Endothelial cell of umbilical vein (primary cell): ENCODE measurements around the gene ZNF415. TPM values are rescaled to one million over a fixed set of nuclear protein-coding genes. Genes with fewer than 3 reads are reported as not detected.

Source experiments
- BruUV-seq: library from RNA; stranded (reverse); fragments of 400-500 nt; replicated peaks from 2 replicates; lab custom pipeline; 2021; lab: Mats Ljungman, UMichigan
- CTCF ChIA-PET: fragments of 300-600, 350-600 bp; sonication (Branson Sonifier 250); formaldehyde crosslinking; loops from one replicate; lab custom pipeline; 2021; ENCODE audit warnings: antibody characterized with exemption, inconsistent platforms; lab: Charles Lee
- POLR2A ChIA-PET: fragments of 300-600, 350-600 bp; sonication (Branson Sonifier 250); formaldehyde crosslinking; loops from one replicate; lab custom pipeline; 2021; ENCODE audit warnings: antibody characterized with exemption, inconsistent platforms; lab: Charles Lee
- DNase-seq: peaks from one replicate; pipeline ENCODE4 v3.0.0-alpha.2; 2011; ENCODE audit warnings: low read depth, low spot score
- FAIRE-seq: peaks from 2 replicates; lab custom pipeline; 2011; peaks lifted over from hg19 to GRCh38; lab: Jason Lieb, UNC
- H2AFZ ChIP-seq: 2 replicates; pipeline ENCODE4 v1.6.0; 2012; ENCODE audit warnings: low read depth, low read length, control low read depth, inconsistent platforms
- H3K27ac ChIP-seq: 2 replicates; pipeline ENCODE4 v1.5.1; 2011; ENCODE audit warnings: low read depth, mild to moderate bottlenecking, control low read depth, low read length, moderate library complexity; ENCODE audit not compliant: insufficient read depth
- H3K27me3 ChIP-seq, 2 experiments: 2 replicates each; pipeline versions ENCODE4 v1.6.0 to v1.6.1; 2011; ENCODE audit warnings: low read length in 2 of 2, mixed read lengths in 1 of 2; ENCODE audit not compliant: control insufficient read depth in 2 of 2, insufficient read depth in 2 of 2
- H3K36me3 ChIP-seq, 2 experiments: 2 replicates in 1 of 2; 3 replicates in 1 of 2; pipeline ENCODE4 v1.5.1; 2011; ENCODE audit warnings: low read length in 2 of 2, mild to moderate bottlenecking in 1 of 2, moderate library complexity in 1 of 2; ENCODE audit not compliant: control insufficient read depth in 2 of 2, insufficient read depth in 2 of 2; ENCODE audit errors: extremely low read depth in 1 of 2
- H3K4me1 ChIP-seq: 3 replicates; pipeline ENCODE4 v1.5.1; 2011; ENCODE audit warnings: mild to moderate bottlenecking, low read length; ENCODE audit not compliant: control insufficient read depth, insufficient read depth; ENCODE audit errors: extremely low read depth
- H3K4me2 ChIP-seq: 2 replicates; pipeline ENCODE4 v1.6.1; 2011; ENCODE audit warnings: low read length, control low read depth, mixed read lengths; ENCODE audit not compliant: insufficient read depth
- H3K4me3 ChIP-seq, 3 experiments: fragments of 200-600 bp in 1 of 3; sonication (generic), shearing (Covaris generic) in 1 of 3; replicated peaks in 1 of 3; 2 replicates each; pipeline ENCODE4 v1.5.1; 2011 to 2016; ENCODE audit warnings: control low read depth in 3 of 3, low read length in 3 of 3, mild to moderate bottlenecking in 2 of 3, inconsistent platforms in 1 of 3, low read depth in 1 of 3, moderate library complexity in 1 of 3; ENCODE audit not compliant: insufficient read depth in 1 of 3
- H3K79me2 ChIP-seq: 2 replicates; pipeline ENCODE4 v1.6.0; 2012; ENCODE audit warnings: low read length, inconsistent platforms; ENCODE audit not compliant: control insufficient read depth, insufficient read depth
- H3K9ac ChIP-seq: replicated peaks from 2 replicates; pipeline ENCODE3; 2011; ENCODE audit warnings: low read length, control low read depth; ENCODE audit not compliant: insufficient read depth; ENCODE audit errors: extremely low read depth
- H3K9me1 ChIP-seq: replicated peaks from 3 replicates; pipeline ENCODE4 v1.6.0; 2011; ENCODE audit warnings: mild to moderate bottlenecking, low read length; ENCODE audit not compliant: control insufficient read depth, insufficient read depth; ENCODE audit errors: extremely low read depth
- H3K9me3 ChIP-seq: replicated peaks from 2 replicates; pipeline ENCODE4 v1.5.1; 2012; ENCODE audit warnings: low read length, inconsistent platforms; ENCODE audit not compliant: control insufficient read depth, insufficient read depth
- H4K20me1 ChIP-seq: replicated peaks from 2 replicates; pipeline ENCODE3; 2011; ENCODE audit warnings: mild to moderate bottlenecking, low read length; ENCODE audit not compliant: control insufficient read depth, insufficient read depth; ENCODE audit errors: extremely low read depth
- EZH2 ChIP-seq: IDR thresholded peaks from 2 replicates; pipeline ENCODE4 v1.6.1; 2012; ENCODE audit warnings: borderline replicate concordance, low read depth, mild to moderate bottlenecking, moderate library complexity, low read length, inconsistent platforms; ENCODE audit not compliant: severe bottlenecking
- FOS ChIP-seq: IDR thresholded peaks from 2 replicates; pipeline ENCODE4 v1.6.1; 2011; ENCODE audit warnings: mild to moderate bottlenecking, low read length, moderate library complexity, borderline replicate concordance; ENCODE audit not compliant: insufficient read depth
- GATA2 ChIP-seq: IDR thresholded peaks from 2 replicates; pipeline ENCODE4 v1.7.0; 2011; ENCODE audit warnings: low read depth, mild to moderate bottlenecking, moderate library complexity, mixed read lengths, low read length; ENCODE audit not compliant: insufficient read length, insufficient read depth
- JUN ChIP-seq: IDR thresholded peaks from 2 replicates; pipeline ENCODE4 v1.6.1; 2011; ENCODE audit warnings: borderline replicate concordance, low read depth; ENCODE audit not compliant: insufficient read length, insufficient read depth
- MAX ChIP-seq: IDR thresholded peaks from 2 replicates; pipeline ENCODE4 v1.6.1; 2011; ENCODE audit not compliant: insufficient read depth, insufficient read length
- MYC ChIP-seq: IDR thresholded peaks from one replicate; pipeline ENCODE4 v1.6.1; 2011; ENCODE audit warnings: mild to moderate bottlenecking, low read depth, low read length
- POLR2A ChIP-seq: IDR thresholded peaks from 2 replicates; pipeline ENCODE4 v1.6.1; 2012; ENCODE audit warnings: low read depth, mild to moderate bottlenecking, control low read depth, low read length
- POLR2AphosphoS5 ChIP-seq: IDR thresholded peaks from 2 replicates; pipeline ENCODE4 v1.6.1; 2012; ENCODE audit warnings: low read depth, mild to moderate bottlenecking, control low read depth, low read length, moderate library complexity; ENCODE audit not compliant: insufficient read depth
- dilution Hi-C: fragments of 300-500 bp; cut with MboI; formaldehyde crosslinking; loops from one replicate; pipeline ENCODE4 v1.15.0; 2019; ENCODE audit warnings: low sequenced_read_pairs; ENCODE audit not compliant: extremely low pct_ligation_motif_present
- intact Hi-C: fragments of 100-400 bp; cut with micrococcal nuclease; formaldehyde crosslinking; loops from one replicate; pipeline ENCODE4 v1.10.0; 2022
- polyA plus RNA-seq, 4 experiments: library from polyadenylated mRNA; depleted of rRNA in 3 of 4; stranded (reverse) in 3 of 4; unstranded in 1 of 4; fragments of >200 nt; gene quantifications; 2 replicates each; pipeline versions ENCODE4 v1.2.1 to v1.2.3, GENCODE V29; 2011 to 2012; ENCODE audit warnings: missing spikeins in 1 of 4
- total RNA-seq: library from RNA; stranded (reverse); gene quantifications from 2 replicates; pipeline ENCODE4 v1.2.3, GENCODE V29; 2021
- TF ChIP-seq, protein P1 (sequence below), 2 donors: IDR thresholded peaks; 1 replicate in 1 of 2; 2 replicates in 1 of 2; pipeline ENCODE4 v1.5.1; 2011; ENCODE audit warnings: low read length in 2 of 2, mild to moderate bottlenecking in 2 of 2, moderate library complexity in 2 of 2, control low read depth in 1 of 2, inconsistent platforms in 1 of 2, low read depth in 1 of 2; ENCODE audit not compliant: insufficient read depth in 1 of 2; ENCODE audit errors: extremely low read depth in 1 of 2

ZNF415 gene
- total and polyA plus RNA-seq, 2 donors (not counting 3 experiments of a cell fraction or from before 2014, with no cell fraction given): 0.48 to 0.69 TPM

DNA sequence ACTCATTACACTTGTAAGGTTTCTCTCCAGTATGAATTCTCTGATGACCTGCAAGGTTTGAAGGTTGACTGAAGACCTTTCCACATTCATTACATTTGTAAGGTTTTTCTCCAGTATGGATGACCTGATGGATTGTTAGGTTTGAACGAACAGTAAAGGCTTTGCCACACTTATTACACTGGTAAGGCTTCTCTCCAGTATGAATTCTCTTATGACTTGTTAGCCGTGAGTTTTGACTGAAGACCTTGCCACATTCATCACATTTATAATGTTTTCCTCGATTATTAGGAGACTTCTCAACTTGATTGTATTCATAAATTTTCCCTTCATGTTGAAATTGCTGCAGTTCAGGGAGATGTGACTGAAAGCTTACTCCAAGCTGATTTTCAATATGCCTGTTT, 33.0 kb upstream of the ZNF415 start:
- H3K27me3 ChIP-seq: no peaks in the 10 kb centered on the region
- H3K9me3 ChIP-seq: peaks cover 17% of the 10 kb centered on the region
- intact Hi-C loops (no loop called here), dilution Hi-C loops (no loop called here)
- H3K36me3 ChIP-seq: no peaks in the 10 kb centered on the region
- TF ChIP-seq POLR2A: no peak
- TF ChIP-seq MAX: no peak
- TF ChIP-seq GATA2: no peak
- no peak for TF ChIP-seq EZH2
- TF ChIP-seq POLR2AphosphoS5: no peak
- no peak for TF ChIP-seq JUN
- no peak for TF ChIP-seq FOS
- TF ChIP-seq, protein P1, sequence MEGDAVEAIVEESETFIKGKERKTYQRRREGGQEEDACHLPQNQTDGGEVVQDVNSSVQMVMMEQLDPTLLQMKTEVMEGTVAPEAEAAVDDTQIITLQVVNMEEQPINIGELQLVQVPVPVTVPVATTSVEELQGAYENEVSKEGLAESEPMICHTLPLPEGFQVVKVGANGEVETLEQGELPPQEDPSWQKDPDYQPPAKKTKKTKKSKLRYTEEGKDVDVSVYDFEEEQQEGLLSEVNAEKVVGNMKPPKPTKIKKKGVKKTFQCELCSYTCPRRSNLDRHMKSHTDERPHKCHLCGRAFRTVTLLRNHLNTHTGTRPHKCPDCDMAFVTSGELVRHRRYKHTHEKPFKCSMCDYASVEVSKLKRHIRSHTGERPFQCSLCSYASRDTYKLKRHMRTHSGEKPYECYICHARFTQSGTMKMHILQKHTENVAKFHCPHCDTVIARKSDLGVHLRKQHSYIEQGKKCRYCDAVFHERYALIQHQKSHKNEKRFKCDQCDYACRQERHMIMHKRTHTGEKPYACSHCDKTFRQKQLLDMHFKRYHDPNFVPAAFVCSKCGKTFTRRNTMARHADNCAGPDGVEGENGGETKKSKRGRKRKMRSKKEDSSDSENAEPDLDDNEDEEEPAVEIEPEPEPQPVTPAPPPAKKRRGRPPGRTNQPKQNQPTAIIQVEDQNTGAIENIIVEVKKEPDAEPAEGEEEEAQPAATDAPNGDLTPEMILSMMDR (IDR thresholded peaks at IDR 0.05; ENCODE audit: extremely low read depth in 1 of 2, insufficient read depth in 1 of 2, low read depth in 1 of 2, low read length in 2 of 2): no peak
- TF ChIP-seq MYC: no peak
- DNase-seq: no peak
- H3K9ac ChIP-seq: no peak overlapping the region
- FAIRE-seq: no peak
- H3K27ac ChIP-seq: no peak overlapping the region
- no peak overlapping the region for H3K4me3 ChIP-seq
- no peak overlapping the region for H3K4me2 ChIP-seq
- H2AFZ ChIP-seq: no peak overlapping the region
- no peaks in the 10 kb centered on the region for H3K4me1 ChIP-seq
- H4K20me1 ChIP-seq: no peaks in the 10 kb centered on the region
- ChIA-PET POLR2A (no interaction called here), CTCF (no interaction called here)
- no peaks in the 10 kb centered on the region for H3K79me2 ChIP-seq
- no peaks in the 10 kb centered on the region for H3K9me1 ChIP-seq
- BruUV-seq: no TSS peak
